Epidermal melanocyte (primary cell): ENCODE measurements around the gene FYN.
"Not testable (repeated sequence)": the region's sequence is repeated elsewhere in the genome, so short reads cannot be mapped to it uniquely, and the experiment has no call there.

Experiments used
- DNase-seq: peaks from one replicate; pipeline ENCODE4 v3.0.0; 2011; ENCODE audit warnings: low spot score; ENCODE audit not compliant: insufficient read length

The FYN gene

DNA sequence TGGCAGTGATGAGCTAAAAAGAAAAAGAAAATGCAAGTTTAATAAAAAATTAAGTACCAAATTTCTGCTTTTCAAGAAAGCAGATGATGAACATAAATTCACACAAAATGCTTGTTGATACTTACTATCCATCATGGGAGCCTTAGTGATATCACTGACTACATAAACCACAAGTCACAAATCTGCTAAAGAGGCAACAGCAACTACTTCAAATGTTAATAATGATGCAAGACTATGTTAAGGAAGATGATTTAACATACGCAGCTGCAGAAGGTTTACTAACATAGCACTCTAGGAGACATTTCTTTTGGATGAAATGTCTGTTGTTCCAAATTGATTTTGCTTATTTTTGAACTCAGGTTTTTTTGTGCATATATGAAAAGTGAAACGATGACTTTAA lies 18.6 kb downstream of the FYN start:
- DNase-seq, result no peak

DNA sequence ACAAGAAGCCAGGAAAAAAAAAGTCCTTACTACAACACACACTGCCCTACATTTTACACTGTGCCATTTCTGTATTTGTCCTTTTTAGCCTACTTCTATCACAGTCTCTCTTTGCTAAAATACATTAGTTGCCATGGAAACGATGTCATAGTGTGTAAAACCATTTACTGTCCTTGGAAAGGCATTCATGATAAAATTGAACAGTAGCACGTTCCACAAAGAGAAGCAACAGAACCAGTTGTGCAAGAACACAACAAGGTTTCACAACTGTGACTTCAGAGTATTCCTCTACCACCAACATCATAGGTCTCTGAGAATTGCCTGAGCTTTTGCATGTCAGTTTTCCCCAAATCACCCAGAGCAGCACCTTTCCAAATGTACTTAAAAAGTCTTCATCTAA lies 20.5 kb downstream of the FYN start:
- DNase-seq, result no peak

DNA sequence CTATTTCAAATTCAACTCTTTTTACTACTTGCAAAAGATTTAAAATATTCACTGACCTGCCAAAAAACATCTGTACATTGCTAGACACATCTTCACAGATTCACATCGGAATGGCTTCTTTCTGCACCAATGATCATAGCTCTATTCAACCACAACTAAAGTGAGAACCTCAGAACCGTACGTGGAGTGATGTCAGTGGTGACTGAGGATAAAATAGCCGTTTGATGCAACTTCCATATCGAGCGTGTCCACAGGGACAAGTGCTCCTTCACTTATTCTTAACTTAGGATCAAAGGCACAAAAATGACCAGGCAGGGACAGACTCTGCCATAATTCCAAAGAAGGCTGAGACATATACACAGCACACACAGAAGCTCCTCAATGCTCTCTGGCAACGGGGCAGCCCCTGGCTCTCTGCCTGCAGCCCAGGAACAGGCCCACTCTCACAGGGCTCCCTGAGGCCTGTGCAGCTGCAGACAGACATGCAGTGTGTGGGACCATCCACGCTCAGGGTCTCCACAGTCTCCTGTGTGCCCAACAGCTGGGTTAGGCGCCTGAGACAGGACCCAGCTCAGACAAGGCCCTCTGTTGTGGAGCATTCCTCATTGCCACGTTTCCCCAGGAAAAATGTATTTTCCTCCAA lies 22.8 kb downstream of the FYN start:
- DNase-seq, result no peak

DNA sequence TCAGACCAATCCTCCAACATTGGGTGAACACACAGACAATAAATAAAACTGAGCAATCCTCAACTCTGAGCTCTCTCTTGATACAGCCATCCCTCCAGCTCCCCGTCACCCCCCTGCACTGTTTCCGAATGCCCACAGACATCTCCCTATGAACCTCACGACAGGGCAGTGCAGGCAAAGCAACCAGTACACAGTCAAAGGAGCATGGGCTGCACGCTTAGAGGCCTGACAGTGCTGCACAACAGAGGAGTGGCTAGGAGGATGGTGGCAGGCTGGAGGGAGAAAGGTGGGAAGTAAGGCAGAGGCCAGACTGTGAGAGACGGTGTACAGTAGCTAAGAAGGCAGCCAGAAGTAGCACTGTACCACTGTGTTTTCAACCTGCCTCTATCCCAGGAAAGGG lies 24.0 kb downstream of the FYN start:
- no peak for DNase-seq

DNA sequence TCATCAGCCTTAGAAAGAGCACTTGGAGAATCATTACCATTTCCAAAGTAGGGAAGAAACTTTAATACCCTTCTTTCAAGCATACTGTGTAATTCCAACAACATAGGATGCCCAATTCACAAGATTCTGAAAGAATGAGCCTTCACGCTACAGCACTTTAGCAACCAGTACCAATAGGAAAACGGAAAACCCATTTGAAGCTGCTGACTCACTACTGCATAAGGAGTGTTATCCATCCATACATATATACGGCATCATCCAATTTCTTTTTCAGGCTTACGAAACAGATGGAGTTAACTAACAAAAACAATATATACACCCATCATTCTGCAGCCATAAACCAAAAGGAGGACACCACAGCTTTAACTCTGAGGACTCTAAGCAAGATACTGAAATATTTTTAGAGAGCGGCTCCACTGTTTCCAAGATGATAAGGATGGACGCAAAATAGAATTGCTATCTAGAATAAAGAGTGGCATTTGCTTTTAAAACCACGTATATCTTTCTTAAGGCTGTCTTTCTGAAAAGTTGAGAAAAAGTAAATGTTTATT lies 24.9 kb downstream of the FYN start:
- DNase-seq, result no peak

DNA sequence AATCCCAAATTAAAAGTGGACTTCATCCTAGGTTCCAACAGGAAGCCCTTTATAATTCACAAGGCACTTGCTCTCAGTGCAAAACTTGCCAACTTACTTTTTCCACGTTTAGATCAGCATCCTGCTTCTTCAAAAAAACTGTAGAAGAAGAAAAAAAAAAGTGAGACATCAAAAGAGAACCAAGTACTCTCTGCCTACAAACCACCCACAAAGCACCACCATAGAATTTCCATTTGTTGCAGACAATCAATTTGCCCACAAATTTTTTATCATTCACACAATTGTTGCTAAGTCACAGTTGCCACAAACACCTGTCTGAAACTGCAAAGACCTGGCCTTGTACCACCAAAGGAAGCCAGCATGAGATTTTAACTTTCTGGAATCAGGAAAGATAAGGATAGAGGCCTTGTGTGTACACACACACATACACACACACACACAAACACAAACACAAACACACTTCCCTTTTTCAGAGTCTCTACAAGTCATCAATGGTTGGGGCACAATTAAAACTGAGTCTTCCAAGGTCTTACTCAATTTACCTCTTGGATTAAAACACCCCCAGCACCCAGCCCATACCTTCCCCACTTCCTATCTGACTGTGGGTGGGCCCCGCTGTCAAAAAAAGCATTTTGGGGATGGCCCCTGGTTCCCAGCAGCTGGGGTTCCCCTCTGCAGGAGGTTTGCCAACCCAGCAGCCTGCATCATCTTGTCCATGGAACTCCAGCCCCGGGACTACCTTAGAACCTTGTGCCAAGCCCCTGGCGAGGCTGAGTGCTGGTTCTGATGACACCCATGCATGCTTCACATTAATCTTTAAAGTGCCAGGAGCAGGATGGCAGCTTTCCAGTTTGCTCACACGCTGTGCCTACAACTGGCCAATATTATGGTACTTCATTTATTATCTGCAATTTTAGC lies 26.5 kb downstream of the FYN start:
- no peak for DNase-seq

DNA sequence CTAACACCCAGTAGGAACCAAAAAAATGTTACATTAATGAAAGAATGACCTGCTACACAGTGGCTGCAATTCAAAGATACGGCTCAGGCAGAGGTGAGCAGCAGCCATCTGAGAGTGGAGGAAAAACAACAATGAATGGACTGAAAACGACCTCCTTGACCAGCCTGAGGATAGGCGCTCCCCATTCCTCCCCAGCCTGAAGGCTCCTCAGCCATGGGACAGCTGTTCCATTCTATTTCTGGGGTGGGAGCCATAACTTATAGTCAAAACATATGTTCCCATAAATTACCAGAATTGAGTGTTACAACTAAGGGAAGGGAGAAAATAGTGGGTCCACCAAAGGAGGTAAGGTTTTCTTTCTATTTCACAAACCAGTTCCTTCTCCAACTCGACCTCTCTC lies 27.2 kb downstream of the FYN start:
- DNase-seq, result no peak

DNA sequence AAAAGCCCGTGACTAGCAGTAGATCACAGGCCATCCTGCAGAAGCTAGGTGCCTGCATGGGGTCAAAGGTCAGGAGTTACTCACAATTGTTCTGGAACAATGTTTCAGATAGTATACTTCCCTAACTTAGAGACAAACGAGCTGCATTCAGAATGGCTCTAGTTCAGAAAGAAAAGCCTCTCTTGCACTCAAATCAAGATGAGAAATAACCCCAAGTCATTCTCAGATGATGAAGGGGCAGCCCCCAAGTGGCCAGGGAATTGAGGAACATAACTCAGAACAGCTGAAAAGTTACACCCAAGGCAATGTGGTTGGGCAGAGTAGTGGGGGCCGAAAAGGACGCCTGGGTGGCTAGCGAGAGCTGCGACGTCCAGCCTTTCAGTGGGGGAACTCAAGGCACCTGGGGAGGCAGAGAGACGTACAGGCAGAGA lies 27.8 kb downstream of the FYN start:
- DNase-seq, result no peak

DNA sequence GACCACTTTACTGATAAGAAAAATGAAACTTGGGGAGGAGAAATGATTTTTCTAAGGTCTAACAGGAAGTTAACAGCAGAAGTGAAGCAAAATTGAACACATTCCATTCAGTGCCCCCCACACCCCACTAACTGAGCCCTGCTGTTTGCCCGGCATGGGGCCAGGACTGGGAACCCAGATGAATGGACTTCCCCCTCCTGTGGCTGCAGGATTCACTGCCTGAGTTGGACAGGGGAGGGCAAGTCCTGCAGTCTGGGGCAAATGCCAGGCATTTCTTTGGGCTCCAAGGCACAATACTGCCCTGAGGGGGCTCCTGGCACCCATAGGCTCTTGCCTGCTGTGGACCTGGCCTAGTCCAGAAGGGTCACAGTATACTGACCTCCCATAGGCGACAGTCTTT lies 28.3 kb downstream of the FYN start:
- no peak for DNase-seq

DNA sequence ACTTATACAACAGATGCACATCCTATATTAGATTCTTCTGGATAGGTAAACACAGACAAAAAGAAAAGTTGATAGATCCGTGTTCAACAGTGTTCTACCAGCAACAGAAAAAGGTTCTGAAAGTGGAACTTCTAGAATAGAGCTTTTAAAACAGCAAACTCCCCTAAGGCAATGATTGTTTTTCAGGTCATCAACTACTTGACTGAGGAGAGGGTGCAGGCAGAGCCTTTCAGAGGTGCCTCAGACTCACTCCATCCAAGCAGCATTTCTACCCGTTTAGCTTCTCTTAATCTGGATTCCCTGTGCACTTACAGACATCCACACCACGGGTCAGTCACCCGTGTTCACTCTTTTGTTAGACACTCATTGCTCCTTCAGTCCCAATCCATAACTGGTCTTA lies 28.9 kb downstream of the FYN start:
- DNase-seq, result no peak

DNA sequence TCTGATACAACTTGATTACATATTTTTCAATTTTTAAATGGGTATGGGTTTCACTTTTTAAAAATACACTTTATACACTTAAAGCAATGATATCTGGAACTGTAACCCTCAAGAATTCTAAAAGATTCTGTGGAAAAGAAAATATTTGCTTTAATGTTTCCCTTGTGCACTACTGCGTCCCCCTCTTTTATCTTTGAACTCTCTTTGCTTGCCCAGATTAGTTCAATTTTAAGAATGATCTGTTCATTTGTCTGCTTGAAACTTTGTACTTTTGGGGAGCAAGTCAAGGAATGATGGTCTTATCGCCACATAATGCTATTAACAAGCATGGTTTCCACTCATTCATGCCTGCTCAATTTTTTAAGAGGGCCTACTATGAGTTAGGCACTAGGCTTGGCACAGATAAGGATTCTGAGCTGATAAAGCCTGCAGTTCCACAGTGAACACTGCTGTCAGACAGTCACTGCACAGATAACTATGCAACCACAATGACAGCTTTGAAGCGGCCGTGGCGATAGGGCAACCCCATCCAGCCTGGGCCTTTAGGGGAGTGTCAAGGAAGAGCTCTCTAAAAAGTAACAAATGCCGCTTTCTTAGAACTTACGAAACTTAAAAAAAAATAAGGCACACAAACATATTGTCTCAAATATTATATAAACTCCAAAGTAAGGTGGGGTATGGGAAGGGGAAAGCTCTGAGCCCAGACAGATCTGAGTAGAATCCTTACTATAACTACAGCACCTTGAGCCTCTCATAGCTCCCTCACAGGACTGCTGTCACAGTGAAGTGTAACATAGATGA lies 29.7 kb downstream of the FYN start:
- no peak for DNase-seq

DNA sequence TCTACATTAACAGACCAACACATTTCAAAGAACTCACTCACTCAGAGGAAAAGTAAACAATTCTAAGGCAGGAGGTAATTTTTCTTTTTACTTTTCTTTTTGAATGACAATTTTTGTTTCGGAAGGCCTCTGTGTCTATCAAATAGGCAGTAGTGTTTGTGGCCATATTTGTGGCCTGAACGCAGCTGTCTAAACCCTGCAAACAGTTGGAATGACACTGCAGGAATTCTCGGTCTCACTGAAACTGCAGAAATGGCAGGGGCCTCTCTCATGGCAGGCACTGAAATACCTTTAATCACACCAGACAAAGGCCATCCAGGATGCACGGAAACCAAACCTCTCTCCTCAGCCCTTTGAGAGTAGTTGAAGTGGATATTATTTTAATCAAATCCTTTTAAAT lies 30.4 kb downstream of the FYN start:
- DNase-seq, result no peak

DNA sequence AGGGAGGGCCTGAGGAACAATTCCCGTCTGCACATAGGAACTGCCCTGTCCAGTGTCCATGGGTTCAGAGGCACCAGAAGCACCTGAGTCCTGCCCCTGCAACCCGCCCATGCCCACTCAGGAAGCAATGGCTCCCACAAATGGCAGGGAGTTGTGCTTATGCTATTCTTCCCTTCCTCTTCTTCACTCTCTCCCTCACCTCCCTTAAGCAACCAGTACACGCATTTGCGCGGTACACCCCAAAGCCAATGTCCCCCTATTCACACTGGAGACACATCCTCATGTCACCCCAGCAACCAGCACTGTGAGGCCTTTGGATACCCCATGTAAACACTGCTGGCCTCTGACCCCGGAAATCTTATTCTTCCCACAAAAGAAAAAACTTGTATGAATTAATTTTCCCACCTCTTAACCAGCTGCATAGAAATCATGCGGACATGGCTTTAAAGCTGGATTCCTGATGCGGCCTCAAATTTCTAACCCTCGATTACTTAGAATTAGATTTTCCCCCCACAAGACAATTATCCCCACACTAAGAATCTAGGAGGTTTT lies 30.9 kb downstream of the FYN start:
- no peak for DNase-seq

DNA sequence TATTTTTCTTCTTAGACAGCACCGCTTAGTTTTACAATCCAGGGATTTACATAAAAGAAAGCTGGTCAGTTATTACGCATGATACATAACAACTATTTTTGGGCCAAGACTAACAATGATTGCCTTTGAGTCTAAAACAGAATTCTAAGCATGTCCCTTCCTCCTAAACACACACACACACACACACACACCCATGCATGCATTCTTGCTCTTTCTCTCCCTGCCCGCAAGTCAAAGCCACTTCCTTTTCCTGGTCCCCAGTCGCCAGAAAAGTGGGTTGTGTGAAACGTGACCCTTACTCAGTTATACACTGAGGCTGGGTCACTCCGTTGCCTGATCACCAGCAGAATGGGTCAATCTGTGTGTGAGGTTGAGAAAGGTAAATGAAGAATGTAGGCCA lies 31.4 kb downstream of the FYN start:
- DNase-seq, result peak; percentile 37

DNA sequence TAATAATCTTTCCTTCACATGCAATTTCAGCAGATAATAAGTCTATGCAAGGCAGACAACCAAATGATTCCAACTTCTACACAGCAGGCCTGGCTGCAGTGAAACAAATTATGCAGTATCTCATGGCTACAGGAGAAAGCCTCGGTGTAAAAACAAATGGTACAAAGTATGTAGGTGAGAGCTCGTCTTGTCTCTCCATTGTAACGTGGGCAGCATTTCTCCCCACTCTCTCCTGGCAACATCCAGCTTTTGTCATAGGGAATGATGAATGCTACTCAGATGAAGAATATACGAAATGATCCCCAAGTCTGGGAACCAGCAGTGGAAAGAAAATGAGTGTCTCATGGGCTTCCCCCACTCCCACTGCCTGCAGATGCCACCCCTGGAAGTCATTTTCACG lies 32.4 kb downstream of the FYN start:
- DNase-seq, result no peak

DNA sequence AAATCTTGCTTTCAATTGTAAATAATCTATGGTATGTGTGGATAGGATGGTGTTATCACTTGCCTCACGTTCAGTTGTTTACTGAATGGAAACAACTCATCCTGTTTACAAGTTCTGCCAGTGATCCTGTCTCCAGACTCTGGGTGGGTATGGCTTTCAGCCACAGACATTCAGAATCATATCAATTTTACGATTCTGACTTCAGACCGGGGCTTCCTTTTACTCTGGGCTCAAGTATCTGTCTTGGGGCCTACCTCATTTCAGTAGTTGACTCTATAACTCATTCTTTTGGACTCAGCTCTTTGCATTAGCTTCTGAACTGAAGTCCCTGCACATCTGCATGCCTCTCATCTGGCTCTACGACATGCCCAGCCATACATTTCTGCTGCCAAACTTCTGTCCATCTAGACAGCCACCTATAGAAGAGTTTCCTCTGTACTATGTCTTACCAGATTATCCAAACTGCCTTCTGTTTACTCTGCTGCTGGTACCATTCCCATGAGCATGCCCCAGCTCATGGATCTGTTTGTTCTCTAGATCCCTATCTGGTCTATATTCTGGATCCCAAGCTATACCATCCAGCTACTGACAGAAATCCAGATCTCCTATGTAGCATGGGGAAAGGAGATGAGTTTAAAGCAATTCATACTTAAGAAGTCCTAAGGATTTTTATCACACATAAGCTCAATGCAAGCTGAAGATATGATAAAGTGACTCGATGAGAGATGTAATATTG lies 34.3 kb downstream of the FYN start:
- no peak for DNase-seq

DNA sequence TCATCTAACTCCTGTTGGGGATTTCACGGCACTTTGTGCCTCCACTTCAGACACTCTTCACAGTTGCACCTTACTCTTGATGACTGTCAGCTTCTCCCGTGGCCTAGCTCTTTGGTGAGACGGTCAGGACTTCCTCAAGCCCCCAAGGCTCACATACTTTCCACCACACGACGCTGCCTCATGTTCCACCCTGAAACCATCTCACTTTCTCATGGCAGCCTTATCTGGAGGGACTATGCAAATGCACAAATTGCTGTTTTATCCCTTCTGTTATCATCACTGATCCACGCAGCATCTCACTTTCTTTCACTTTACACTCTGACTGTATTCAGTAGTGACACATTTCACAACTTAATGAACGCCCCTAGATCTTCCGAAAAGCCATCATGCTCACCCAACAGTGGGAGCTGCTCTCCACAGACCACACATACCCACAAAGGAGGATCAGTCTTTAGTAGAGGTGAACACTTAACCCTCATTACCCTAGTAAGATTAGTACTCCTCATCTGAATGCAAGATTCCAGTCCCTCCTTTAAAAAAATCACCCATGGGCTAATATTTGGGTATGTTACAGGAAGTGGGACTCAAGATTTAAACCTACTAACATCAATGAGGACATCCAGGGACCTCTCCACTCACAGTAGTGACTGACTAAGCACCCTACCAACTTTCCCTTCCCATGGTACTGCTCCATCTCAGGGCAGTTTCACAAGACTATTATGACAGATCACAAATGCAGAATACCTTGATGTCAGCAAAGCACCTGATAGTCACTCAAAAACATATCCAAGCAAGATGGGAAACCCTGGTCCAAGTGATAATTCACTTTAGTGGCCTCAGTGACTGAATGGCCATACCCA lies 35.4 kb downstream of the FYN start:
- DNase-seq, result no peak

DNA sequence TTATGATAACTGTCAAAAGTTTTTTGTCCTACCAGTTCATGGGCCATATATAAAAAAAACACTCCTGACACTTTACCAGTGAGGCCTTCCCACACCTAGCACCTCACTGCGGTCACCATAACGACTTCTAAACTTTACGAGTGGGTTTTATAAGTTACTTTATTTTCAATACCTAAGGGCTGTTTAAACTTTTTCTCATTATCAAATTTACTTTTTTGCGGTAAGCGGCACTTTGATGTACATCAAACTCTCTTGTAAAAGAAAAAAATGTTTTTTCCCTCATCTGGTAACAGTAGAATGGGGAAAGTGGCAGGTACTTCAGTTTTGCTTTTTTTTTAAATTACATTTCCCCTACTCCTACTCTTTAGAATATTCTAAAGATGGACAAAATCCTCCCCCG lies 36.2 kb downstream of the FYN start:
- no peak for DNase-seq

DNA sequence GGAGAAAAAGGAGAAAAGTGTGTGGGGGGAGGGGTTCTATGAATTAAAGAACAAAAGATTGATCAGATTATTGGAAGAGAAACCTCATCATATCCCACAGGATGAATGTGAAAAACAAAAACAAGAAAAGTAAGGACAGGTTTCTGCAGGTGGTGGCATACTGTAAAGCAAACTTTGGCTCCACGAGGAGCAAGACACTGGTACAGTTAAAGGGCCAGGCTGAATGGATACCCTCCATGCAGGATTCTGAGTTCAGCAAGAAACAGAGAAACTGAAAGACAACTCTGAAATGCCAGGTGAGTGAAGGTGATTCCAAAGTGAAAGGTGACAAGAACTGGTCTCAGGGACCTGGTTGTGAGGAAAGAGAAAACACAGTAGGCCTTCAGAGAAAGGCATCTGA lies 37.4 kb downstream of the FYN start:
- DNase-seq, result no peak

DNA sequence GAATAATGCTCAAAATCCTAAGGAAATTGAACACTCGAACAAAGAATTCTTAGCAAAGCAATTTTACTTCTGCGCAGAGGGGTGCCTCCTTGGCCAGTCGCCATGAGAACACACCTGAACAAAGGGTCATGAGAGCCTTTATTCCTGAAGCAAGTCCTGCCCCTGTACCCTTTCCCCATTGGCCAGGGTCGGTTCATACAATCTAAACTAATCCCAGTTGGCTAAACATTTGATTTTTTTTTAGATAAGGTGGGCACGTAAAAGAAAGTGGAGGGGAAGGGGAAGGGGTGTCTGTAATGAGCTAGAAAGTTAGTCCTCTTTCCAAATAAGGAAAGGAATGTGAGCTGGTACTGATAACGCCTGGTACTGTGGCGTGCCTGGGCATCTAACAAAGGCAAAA lies 37.9 kb downstream of the FYN start:
- DNase-seq, result not testable (repeated sequence)
